Esophagus (tissue), 2 donors: ENCODE measurements around the gene NACC2. TPM values are rescaled to one million over a fixed set of nuclear protein-coding genes. Genes with fewer than 3 reads are reported as not detected.

Experiments
- H3K27ac ChIP-seq, 2 donors: one replicate each; pipeline ENCODE4 v1.5.1; 2013; ENCODE audit warnings: low read depth in 2 of 2, mild to moderate bottlenecking in 2 of 2, inconsistent platforms in 1 of 2, low read length in 1 of 2, moderate library complexity in 1 of 2
- H3K27me3 ChIP-seq, 2 donors: one replicate each; pipeline ENCODE4 v1.6.1; 2013; ENCODE audit warnings: low read length in 2 of 2, control low read depth in 1 of 2, mild to moderate bottlenecking in 1 of 2; ENCODE audit not compliant: insufficient read depth in 2 of 2, control insufficient read depth in 1 of 2
- H3K36me3 ChIP-seq, 2 donors: one replicate each; pipeline ENCODE4 v1.6.1; 2013; ENCODE audit warnings: low read length in 1 of 2; ENCODE audit not compliant: control insufficient read depth in 2 of 2, insufficient read depth in 2 of 2
- H3K4me1 ChIP-seq, 2 donors: one replicate each; pipeline ENCODE4 v1.6.1; 2013; ENCODE audit warnings: low read length in 1 of 2; ENCODE audit not compliant: control insufficient read depth in 2 of 2, insufficient read depth in 2 of 2
- H3K4me3 ChIP-seq, 2 donors: one replicate each; pipeline ENCODE4 v1.5.1; 2013; ENCODE audit warnings: low read length in 2 of 2, mild to moderate bottlenecking in 2 of 2, low read depth in 1 of 2, moderate library complexity in 1 of 2
- H3K9me3 ChIP-seq, 2 donors: one replicate each; pipeline ENCODE4 v1.6.1; 2013; ENCODE audit warnings: mild to moderate bottlenecking in 2 of 2, low read depth in 1 of 2, low read length in 1 of 2, moderate library complexity in 1 of 2; ENCODE audit not compliant: control insufficient read depth in 2 of 2, insufficient read depth in 1 of 2
- WGBS, 2 donors: extraction: QIAGEN DNeasy Blood & Tissue Kit; methylation state at CpG; one replicate each; pipeline ENCODE4 v1.1.7; 2013; 5-methylcytosine and 5-hydroxymethylcytosine counted together
- polyA plus RNA-seq, 2 donors: library from polyadenylated mRNA; stranded (reverse); fragments of 200-250 nt; gene quantifications; one replicate each; pipeline ENCODE4 v1.2.3, GENCODE V29; 2013
- donor health status: healthy with polysubstance abuse.
- donor health status: Bipolar disorder and iron deficiency.

The NACC2 gene
- polyA plus RNA-seq, 2 donors = 3.2 to 4.5 TPM

- H3K4me1 ChIP-seq = peaks cover 7 to 30% of the 10 kb centered on the region in 2 donors
- no peak overlapping the region for H3K4me3 ChIP-seq
- H3K27ac ChIP-seq = peak overlapping the region; percentile 22 to 56
- peaks cover 0 to 6% of the 10 kb centered on the region in 2 donors for H3K36me3 ChIP-seq
- H3K9me3 ChIP-seq = no peaks in the 10 kb centered on the region
- 70 to 76% methylated on average over 15 of the region's 15 CpGs for WGBS, 2 donors
- H3K27me3 ChIP-seq = no peaks in the 10 kb centered on the region
Measured at GRCh38 chr9:136088481-136088938, 6.6 kb downstream of the NACC2 start.

GRCh38 chr9:136087741-136088480 lies 7.2 kb downstream of the NACC2 start:
- Histone ChIP-seq H3K9me3 (no peaks in the 10 kb centered on the region), H3K36me3 (peaks cover 0 to 4% of the 10 kb centered on the region in 2 donors), H3K4me1 (peaks cover 4 to 29% of the 10 kb centered on the region in 2 donors), H3K27ac (peak overlapping the region; percentile 8 to 56), H3K4me3 (no peak overlapping the region), H3K27me3 (no peaks in the 10 kb centered on the region)
- 75 to 77% methylated on average over 24 of the region's 24 CpGs for WGBS, 2 donors

GRCh38 chr9:136086951-136087740 lies 7.9 kb downstream of the NACC2 start:
- 85% methylated on average over 21 of the region's 21 CpGs for WGBS, 2 donors
- Histone ChIP-seq H3K36me3 (no peaks in the 10 kb centered on the region), H3K4me3 (no peak overlapping the region), H3K27ac (peak overlapping the region; percentile 8 to 26), H3K27me3 (no peaks in the 10 kb centered on the region), H3K4me1 (peaks cover 6 to 27% of the 10 kb centered on the region in 2 donors), H3K9me3 (no peaks in the 10 kb centered on the region)

GRCh38 chr9:136086213-136086881 lies 8.7 kb downstream of the NACC2 start:
- Histone ChIP-seq H3K9me3 (no peaks in the 10 kb centered on the region), H3K4me1 (peaks cover 11 to 29% of the 10 kb centered on the region in 2 donors), H3K36me3 (peaks cover 0 to 3% of the 10 kb centered on the region in 2 donors), H3K27ac (peak overlapping the region; percentile 30 to 61), H3K4me3 (no peak overlapping the region), H3K27me3 (no peaks in the 10 kb centered on the region)
- 69 to 73% methylated on average over 22 to 24 of the region's 24 CpGs for WGBS, 2 donors

GRCh38 chr9:136085815-136086212 lies 9.3 kb downstream of the NACC2 start:
- Histone ChIP-seq H3K9me3 (no peaks in the 10 kb centered on the region), H3K4me1 (peaks cover 12 to 30% of the 10 kb centered on the region in 2 donors), H3K27ac (peak overlapping the region; percentile 30 to 61), H3K27me3 (no peaks in the 10 kb centered on the region), H3K36me3 (peaks cover 0 to 4% of the 10 kb centered on the region in 2 donors), H3K4me3 (no peak overlapping the region)
- 27 to 37% methylated on average over 14 to 16 of the region's 16 CpGs for WGBS, 2 donors

GRCh38 chr9:136084063-136084944 lies 10.8 kb downstream of the NACC2 start:
- H3K4me1 ChIP-seq = peaks cover 24 to 37% of the 10 kb centered on the region in 2 donors
- 88 to 90% methylated on average over 33 of the region's 33 CpGs for WGBS, 2 donors

GRCh38 chr9:136083558-136084062 lies 11.5 kb downstream of the NACC2 start:
- Histone ChIP-seq H3K9me3 (no peaks in the 10 kb centered on the region), H3K27me3 (no peaks in the 10 kb centered on the region), H3K4me1 (peaks cover 25 to 40% of the 10 kb centered on the region in 2 donors), H3K4me3 (no peak overlapping the region), H3K27ac (no peak overlapping the region), H3K36me3 (peaks cover 0 to 4% of the 10 kb centered on the region in 2 donors)
- 86 to 92% methylated on average over 24 of the region's 24 CpGs for WGBS, 2 donors

More at GRCh38 chr9:136084063-136084944, 10.8 kb downstream of the NACC2 start:
- Histone ChIP-seq H3K27ac (no peak overlapping the region), H3K36me3 (peaks cover 0 to 4% of the 10 kb centered on the region in 2 donors), H3K4me3 (no peak overlapping the region), H3K27me3 (no peaks in the 10 kb centered on the region), H3K9me3 (no peaks in the 10 kb centered on the region)

- H3K27me3 ChIP-seq = no peaks in the 10 kb centered on the region
- no peak overlapping the region for H3K4me3 ChIP-seq
- peaks cover 0 to 4% of the 10 kb centered on the region in 2 donors for H3K36me3 ChIP-seq
- H3K9me3 ChIP-seq = no peaks in the 10 kb centered on the region
- 85 to 86% methylated on average over 33 to 34 of the region's 34 CpGs for WGBS, 2 donors
- H3K4me1 ChIP-seq = peaks cover 25 to 40% of the 10 kb centered on the region in 2 donors
- no peak overlapping the region for H3K27ac ChIP-seq
Measured at GRCh38 chr9:136082496-136083361, 12.4 kb downstream of the NACC2 start.
